ENCODE measurements around the gene PCDHA2. TPM values are rescaled to one million over a fixed set of nuclear protein-coding genes. Genes with fewer than 3 reads are reported as not detected.
"Not testable (repeated sequence)": the region's sequence is repeated elsewhere in the genome, so short reads cannot be mapped to it uniquely, and the experiment has no call there.

The PCDHA2 gene
- total and polyA plus RNA-seq, 9 donors = 0.17 to 1.6 (median 0.56) TPM

- no peaks in the 10 kb centered on the region for H3K4me1 ChIP-seq (ENCODE audit: insufficient read depth)
- no peak overlapping the region for H3K4me3 ChIP-seq
- no peak for DNase-seq
- H3K27ac ChIP-seq = no peak overlapping the region
- H3K27me3 ChIP-seq = no peaks in the 10 kb centered on the region
- no peak for TF ChIP-seq CTCF (IDR thresholded peaks at IDR 0.05)
- no peak for TF ChIP-seq POLR2A (IDR thresholded peaks at IDR 0.05)
- TF ChIP-seq EP300 (IDR thresholded peaks at IDR 0.05) = no peak
- intact Hi-C loops (cut with DNase I) = no loop called here
- 35 to 56% (median 49%) methylated on average over 12 to 53 of the region's 53 CpGs for WGBS, 3 donors
- no peaks in the 10 kb centered on the region for H3K36me3 ChIP-seq
- H3K9me3 ChIP-seq = peaks cover 0 to 13% of the 10 kb centered on the region in 2 donors
These were observed 8.2 kb downstream of the PCDHA2 start for GRCh38 chr5:140802781-140803271.

- intact Hi-C loops (cut with DNase I) = no loop called here
- Histone ChIP-seq H3K36me3 (no peaks in the 10 kb centered on the region), H3K27ac (no peak within 1 kb of the TSS), H3K27me3 (no peaks in the 10 kb centered on the region), H3K4me3 (peak within 1 kb of the TSS; percentile 9), H3K9me3 (peaks cover 0 to 18% of the 10 kb centered on the region in 2 donors), H3K4me1 (ENCODE audit: insufficient read depth) (no peaks in the 10 kb centered on the region)
- WGBS, 3 donors = 13 to 22% (median 13%) methylated on average over 37 to 44 of the region's 47 CpGs
- TF ChIP-seq CTCF (IDR thresholded peaks at IDR 0.05) (no peak), EP300 (IDR thresholded peaks at IDR 0.05) (no peak), POLR2A (IDR thresholded peaks at IDR 0.05) (no peak)
- peak in 2 of 5 donors; percentile 41 to 55 for DNase-seq
These were observed 12.5 kb downstream of the PCDHA2 start, which contains the start of gene PCDHA4 for GRCh38 chr5:140806834-140807775. PCDHA4 (plus strand) TSS chr5:140807068.

- H3K27me3 ChIP-seq; H3K4me1 ChIP-seq (ENCODE audit: insufficient read depth); H3K36me3 ChIP-seq; H3K4me3 ChIP-seq; DNase-seq; intact Hi-C loops (cut with DNase I); H3K27ac ChIP-seq: not testable (repeated sequence)
- WGBS, 3 donors = 54 to 70% (median 59%) methylated on average over 60 to 62 of the region's 62 CpGs
- H3K9me3 ChIP-seq = peaks cover 0 to 11% of the 10 kb centered on the region in 2 donors
These were observed 13.7 kb downstream of the PCDHA2 start for GRCh38 chr5:140808241-140808888.

- peaks cover 0 to 11% of the 10 kb centered on the region in 2 donors for H3K9me3 ChIP-seq
- 59 to 72% (median 67%) methylated on average over 40 to 43 of the region's 43 CpGs for WGBS, 3 donors
These were observed 14.2 kb downstream of the PCDHA2 start for GRCh38 chr5:140808889-140809291.

More at GRCh38 chr5:140808889-140809291, 14.2 kb downstream of the PCDHA2 start:
- no peaks in the 10 kb centered on the region for H3K4me1 ChIP-seq (ENCODE audit: insufficient read depth)
- H3K4me3 ChIP-seq = no peak overlapping the region
- no peaks in the 10 kb centered on the region for H3K27me3 ChIP-seq
- no peaks in the 10 kb centered on the region for H3K36me3 ChIP-seq
- DNase-seq = no peak
- TF ChIP-seq EP300 (IDR thresholded peaks at IDR 0.05) = no peak
- TF ChIP-seq CTCF (IDR thresholded peaks at IDR 0.05) = no peak
- no peak for TF ChIP-seq POLR2A (IDR thresholded peaks at IDR 0.05)
- no peak overlapping the region for H3K27ac ChIP-seq
- intact Hi-C loops (cut with DNase I) = no loop called here
